HG03571 (cell line): ENCODE measurements around the gene NFIX.

Source experiments
- ATAC-seq: cut with Tn5 transposase; IDR thresholded peaks from one replicate; pipeline ENCODE4 v1.9.1; 2021; ENCODE audit not compliant: unreplicated experiment

NFIX gene

DNA sequence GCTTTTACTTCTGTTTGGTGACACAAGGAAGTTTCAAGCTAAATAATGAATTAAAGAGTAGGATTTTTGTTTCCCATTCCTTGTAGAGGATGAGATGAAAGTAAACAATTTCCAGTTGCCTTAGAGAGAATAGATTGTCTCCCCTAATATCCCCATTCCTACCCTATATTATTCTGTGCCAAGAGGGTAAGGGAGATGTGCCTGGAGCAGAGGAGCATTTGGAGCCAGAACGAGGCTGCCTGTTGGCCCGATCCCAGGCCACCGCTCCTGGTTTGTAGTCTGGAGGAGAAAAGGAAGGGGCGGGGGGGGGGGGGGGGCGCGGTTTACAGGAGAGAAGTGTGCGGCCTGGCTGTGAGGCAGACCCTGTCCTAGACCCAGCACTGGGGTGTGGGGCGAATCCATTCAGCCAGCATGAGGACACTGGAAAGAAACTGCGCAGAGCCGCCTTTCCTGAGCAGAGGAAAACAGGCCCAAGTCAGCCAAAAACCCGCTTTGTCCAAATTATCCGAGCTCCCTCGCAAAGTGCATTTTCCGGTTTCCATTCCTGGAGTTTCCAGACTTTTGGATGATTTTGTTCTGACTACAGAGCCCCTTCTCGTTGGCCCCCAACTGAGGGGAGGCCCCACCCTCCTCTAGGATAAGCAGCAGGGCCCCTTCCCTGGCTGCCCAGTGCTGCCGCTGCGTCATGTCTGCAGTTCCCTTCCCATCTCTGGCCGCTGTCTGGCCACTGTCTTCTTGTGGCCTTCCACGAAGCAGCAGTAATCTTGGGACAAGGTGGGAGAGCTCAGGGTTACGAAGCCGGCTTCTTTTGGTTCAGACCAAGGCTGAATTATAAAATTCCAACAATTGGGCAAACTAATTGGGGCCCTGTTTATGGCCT is 23.0 kb downstream of the NFIX start:
- ATAC-seq: no peak

DNA sequence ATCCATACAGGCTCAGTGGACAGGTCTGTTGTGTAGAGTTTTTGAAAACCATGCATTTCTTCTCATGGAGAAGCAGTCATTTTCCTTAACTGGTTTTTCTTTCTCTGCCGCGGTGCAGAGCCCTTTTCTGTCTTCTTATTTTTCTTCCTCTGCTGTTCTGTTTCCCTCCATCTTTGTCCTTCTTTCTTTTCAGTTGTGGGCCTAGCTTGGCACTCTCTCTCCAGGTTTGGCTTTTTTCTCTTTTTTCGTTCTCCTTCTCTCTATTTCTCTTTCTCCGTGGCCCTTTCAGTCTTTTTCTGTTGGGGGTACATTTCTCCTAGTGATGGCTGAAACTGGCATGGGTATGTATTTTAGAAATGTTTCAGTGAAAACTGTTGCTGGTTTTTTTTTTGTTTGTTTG is 24.1 kb downstream of the NFIX start:
- no peak for ATAC-seq

- no peak for ATAC-seq
These were observed 24.7 kb downstream of the NFIX start for GRCh38 chr19:13020002-13020414.

DNA sequence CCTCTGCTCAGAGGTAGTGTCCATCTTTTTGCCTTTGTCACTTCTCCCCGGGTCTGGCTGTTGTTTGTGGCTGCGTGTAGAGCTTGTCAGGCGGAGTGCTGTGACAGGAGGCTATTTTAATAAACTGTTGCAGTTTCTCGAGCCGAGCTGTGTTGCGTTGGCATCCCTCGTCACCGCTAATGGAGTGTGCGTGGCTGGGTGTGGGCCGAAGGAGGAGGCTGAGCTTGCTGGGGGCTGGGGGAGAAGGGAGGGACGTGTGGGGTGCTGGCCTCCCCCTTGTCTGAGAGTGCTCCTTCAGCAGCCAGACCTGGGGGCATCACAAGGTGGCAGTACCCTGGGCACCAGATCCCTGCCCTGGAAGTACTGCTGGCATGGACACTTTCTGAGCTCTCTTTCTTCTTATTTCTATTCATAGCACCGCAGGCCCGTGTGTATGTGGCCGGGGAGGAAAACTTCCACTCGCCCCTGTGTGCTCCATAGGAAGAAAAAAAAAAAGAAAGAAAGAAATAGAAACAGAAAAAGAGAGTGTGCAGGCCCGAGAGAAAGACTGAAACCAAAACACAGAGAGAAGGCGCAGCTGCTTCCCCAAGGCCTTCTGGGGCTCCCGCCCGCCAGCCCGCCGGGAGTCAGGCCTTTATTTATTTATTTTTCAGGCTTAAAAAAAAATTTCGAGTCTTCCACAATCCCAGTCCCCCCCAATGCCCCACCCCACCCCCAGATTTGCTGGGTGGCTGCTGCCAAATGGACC is 27.0 kb downstream of the NFIX start:
- no peak for ATAC-seq

GRCh38 chr19:13022859-13023636 is 27.8 kb downstream of the NFIX start:
- ATAC-seq: no peak

DNA sequence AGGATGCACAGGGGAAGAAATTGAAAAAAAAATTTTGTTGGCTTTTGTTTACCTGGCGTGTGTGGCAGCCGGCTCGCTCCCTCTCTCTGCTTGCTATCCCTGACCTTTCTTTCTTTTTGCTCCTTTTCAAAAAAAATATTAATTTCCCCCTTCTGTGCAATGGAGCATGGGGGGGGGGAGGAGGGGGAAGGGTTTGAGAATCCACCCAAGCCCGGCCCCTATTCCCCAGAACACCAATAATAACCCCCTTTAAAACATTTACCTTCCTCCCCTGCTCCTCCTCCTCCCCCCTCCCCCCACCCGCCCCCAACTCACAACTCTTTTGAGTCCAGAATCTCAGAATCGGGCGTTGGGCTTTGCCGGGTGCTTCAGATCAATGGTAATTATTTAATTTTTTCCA is 28.4 kb downstream of the NFIX start:
- ATAC-seq: no peak

DNA sequence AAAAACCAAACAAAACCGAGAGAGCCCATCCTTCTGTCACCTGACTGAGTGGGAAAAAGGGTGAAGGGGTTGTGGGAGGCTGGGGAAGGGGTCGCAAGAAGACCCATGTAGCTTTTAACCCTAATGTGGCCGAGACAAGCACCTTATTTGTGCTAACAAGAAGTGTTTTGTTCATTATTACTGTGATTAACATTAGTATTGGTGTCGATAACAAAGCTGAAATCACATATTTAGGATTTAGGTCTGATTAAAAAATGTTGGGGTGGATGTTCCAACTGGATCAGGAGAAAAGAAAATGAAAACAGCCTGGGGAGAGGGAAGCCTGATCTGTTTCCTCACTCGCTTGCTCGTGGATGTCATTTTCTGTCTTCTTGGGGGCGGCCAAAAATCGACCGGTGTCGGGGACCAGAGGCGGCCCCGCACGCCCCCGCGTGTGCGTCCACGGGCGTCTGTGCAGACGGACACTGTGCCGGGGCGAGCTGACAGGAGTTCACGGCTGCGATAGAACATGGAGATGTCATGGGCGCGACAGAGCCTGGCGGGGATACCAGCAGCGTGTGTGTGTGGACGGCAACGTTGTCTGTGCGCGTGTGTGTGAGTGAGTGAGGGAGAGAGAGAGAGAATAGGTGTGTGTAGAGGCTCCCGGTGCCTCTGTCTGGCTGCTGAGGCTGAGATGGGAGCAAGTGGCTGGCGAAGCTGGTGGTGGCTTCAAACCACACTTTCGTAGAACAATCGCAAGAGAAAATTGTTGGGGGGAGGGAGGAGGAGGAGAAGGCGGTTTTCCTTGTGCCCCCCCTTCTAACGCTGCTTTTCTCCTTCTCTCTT is 29.1 kb downstream of the NFIX start:
- no peak for ATAC-seq

DNA sequence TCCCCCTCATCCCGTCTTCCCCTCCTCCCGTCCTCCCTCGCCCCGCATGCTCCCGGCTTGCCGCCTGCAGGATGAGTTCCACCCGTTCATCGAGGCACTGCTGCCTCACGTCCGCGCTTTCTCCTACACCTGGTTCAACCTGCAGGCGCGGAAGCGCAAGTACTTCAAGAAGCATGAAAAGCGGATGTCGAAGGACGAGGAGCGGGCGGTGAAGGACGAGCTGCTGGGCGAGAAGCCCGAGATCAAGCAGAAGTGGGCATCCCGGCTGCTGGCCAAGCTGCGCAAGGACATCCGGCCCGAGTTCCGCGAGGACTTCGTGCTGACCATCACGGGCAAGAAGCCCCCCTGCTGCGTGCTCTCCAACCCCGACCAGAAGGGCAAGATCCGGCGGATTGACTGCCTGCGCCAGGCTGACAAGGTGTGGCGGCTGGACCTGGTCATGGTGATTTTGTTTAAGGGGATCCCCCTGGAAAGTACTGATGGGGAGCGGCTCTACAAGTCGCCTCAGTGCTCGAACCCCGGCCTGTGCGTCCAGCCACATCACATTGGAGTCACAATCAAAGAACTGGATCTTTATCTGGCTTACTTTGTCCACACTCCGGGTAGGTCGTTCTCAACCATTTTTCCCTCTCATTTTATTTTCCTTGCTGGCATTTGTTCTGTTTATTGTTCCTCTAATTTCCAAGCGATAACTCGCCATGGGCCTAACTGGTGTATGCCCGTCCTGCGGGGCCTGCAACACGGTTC is 29.8 kb downstream of the NFIX start:
- no peak for ATAC-seq

GRCh38 chr19:13025819-13026456 is 30.7 kb downstream of the NFIX start:
- ATAC-seq: no peak

DNA sequence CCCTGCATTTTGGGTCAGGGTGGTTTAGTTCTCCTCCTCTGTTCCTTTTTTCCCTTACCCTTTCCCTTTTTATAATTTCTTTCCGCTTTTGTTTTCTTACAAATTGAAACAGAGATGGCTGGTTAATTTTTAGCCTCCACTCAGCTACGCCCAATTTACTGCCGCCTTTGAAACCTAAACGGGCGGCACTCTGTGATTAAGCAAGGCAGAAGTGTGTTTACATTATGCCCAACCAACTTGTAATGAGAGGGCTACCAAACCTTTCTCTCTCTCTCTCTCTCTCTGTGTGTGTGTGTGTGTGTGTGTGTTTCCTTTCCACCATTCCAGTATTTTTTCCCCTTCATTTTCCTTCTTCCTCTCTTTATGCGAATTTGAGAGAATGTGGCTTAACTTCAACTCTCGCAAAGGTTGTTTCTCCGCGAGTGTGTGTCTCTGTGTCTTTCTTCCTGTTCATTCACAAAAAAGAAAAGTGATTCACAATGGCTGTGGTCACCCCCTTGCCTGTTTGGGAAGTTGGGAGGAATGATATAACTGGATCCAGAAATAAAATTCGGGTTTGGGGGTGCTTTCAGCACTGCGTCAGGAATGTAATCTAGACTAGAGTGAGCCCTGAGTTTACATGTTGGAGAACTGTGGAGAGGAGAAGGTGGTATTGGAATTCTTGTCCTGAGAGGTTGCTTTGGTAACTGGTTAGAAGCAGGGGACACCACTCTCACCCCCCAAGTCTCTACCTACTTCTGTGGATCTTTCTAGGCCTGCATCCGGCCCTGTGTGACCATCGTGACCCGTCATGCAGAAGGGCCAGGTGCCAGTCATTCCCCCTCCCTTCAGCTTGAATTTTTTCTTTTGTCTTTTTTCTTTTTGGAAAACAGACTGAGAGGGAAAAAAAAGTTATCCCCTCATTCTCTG is 31.4 kb downstream of the NFIX start:
- no peak for ATAC-seq

GRCh38 chr19:13027557-13027956 is 32.3 kb downstream of the NFIX start:
- ATAC-seq: no peak

GRCh38 chr19:13028027-13028426 is 32.8 kb downstream of the NFIX start:
- no peak for ATAC-seq

DNA sequence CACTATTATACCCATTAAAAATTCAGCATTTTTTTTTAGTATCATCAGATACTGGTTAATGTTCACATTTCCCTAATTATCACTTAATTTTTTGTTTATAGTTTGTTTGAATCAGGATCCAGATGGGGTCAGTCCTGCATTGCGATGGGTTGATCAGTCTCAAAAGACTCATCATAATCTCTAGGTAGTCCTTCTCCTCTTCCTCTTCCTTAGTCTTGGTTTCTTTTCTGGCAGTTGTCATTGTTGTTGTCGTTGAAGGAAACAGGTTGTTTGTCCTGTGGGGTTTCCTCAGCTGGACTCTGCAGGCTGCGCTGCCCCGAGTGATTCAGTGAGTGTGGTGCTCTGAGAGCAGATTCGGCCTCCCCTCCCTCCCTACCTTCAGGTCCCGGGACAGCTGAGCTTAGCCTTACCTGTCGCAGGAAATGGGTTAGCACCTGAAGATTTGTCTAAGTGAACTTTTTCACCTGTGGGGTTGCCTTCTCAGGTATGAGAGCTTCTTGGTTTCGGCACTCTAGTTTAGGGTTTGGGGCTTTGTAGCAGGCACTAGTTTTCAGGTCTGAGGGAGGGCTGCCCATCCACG is 34.1 kb downstream of the NFIX start:
- no peak for ATAC-seq

DNA sequence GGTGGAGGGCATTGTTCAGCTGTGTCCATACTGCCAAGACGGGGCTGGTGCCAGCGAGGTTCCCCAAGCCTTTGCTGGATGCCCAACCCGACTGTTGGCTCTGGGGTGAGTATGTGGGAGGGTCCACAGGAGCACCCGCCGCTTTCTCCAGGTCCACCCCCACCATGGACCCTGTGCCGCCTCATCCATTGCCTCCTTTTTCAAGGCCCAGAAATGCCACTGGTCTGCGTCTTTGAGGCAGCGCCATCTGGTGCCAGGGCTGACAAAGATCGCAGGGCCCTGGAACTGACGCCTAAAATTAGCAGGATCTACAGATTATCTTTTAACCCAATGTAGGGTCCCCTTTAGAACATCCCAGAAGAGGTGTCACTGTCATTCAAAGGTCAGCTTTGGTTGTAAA is 34.6 kb downstream of the NFIX start:
- ATAC-seq: no peak

DNA sequence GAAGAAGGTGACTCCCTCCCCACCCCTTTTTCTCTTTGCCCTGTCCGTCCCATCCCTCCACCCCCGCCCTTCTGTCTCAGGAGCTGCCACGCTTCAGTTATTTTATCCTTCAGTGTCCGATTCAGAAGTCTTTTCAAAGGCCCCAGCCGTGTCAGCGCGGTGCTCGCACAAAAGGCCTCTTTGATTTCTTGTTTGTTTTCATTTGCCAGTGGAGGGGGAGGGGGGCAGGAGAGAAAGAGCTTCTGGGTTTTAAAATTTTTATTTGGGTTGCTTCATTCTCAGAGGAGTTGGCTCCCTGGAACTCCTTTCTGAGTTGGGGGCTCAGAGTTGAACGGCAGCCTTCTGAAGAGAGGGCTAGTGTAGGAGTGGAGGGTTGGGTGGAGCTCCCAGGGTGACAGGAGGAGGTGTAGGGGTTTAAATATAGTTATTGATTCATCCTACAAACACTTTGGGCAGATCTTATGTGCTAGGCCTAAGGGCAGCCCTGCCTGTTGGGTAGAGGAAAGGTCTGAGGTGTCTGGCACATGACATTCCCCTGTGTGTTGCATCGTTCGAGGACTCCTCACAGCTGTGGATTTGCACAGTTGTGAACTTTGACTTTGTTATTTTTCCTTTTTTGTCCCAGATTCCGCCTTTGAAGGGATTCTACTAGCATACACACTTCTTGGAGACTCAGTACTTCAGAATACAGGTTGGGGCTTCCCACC is 36.8 kb downstream of the NFIX start:
- no peak for ATAC-seq

DNA sequence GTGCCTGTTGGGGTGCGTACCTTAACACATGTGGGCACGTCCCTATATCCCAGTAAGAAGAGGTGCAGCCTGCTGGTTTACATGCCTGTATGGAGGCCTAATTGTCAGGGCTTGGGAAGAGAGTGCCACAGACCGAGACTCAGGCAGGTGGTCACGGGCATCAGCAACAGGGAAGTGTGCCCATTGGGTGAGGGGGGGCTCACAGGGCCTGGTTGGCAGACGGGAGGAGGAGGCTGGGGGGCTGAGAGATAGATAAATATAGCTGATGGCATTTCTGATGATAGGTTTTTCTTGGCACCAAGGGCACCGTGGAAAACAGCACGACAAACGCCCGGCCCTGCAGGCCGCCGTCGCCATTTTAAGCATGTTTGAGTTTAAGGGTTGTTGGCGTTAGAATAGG is 37.6 kb downstream of the NFIX start:
- no peak for ATAC-seq

DNA sequence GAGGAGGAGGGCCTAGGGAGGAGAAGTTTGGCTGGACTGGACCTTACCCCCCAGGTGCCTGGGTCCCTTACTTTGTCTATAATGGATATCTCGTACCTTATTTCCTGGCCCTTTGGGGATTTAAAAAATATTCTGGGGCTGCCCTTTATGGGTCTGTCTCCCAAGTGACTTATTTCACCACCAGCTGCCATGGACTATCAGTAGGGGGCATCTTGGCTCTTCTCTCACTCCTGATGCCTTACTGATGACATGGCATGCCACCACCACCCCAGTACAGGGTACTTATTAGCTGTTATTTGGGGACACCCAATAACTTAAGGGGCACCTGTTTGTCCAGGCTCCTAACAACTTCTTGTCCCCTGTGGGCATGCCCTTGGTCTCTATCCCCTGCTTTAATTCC is 38.0 kb downstream of the NFIX start:
- ATAC-seq: no peak
